Fibroblast of gingiva (primary cell): ENCODE data around the gene EEF1AKMT2.
"Not testable (repeated sequence)": the region's sequence is repeated elsewhere in the genome, so short reads cannot be mapped to it uniquely, and the experiment has no call there.

Experiments
- DNase-seq: peaks from one replicate; pipeline ENCODE4 v3.0.0-alpha.2; 2011; ENCODE audit warnings: low read depth

Gene EEF1AKMT2

DNA sequence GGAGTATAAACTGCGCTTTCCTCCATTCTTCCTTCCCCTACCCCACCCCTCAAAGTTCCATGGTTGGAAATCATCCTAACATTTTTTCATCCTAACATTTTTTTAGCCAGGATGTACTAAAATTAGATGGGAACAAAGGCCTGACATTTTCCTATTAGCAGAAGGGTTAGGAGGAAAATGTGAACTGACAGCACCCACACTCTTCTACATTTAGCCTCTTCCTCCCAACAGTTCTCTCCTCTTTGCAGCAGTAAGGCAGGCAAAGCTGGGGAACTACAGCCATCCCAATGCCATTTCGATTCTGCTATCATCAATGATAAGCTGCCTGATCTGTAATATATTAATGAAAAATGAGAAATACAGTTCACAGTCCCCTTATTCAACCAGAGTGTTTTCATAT is 36.1 kb downstream of the EEF1AKMT2 start:
- no peak for DNase-seq

- DNase-seq, result no peak
These were observed 37.5 kb downstream of the EEF1AKMT2 start for GRCh38 chr10:124754227-124754626.

DNA sequence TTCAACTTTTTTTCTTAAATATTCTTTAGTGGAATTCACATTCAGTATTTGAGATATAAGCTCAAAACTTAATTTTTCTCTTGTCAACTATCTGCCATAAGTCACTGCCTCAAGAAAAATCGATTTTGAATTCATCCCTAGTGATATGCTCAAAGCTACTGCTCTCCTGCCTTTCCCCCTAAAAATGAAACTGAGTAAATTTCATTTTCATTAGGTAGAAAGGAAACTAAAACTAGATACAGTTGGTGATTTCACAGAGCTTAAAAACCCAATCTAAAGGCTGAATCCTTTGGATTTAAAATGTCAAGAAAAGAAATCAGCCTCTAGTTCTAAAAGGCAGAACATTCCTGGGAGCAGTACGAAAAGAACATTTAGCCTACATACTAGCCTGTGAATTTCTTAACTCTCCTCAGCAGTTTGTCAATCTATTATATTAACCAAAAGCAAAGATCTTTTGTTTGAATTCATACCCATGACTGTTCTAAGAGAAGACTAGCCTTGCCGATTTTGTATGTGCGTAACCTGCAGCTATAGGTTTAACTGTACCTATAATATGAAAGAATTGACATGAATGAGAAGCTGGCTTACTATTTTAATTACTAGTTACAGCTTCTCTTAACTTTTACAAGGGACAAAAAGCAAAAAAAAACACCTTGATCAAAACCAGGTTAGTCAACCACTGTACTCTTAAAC is 42.6 kb downstream of the EEF1AKMT2 start:
- DNase-seq, result no peak

DNA sequence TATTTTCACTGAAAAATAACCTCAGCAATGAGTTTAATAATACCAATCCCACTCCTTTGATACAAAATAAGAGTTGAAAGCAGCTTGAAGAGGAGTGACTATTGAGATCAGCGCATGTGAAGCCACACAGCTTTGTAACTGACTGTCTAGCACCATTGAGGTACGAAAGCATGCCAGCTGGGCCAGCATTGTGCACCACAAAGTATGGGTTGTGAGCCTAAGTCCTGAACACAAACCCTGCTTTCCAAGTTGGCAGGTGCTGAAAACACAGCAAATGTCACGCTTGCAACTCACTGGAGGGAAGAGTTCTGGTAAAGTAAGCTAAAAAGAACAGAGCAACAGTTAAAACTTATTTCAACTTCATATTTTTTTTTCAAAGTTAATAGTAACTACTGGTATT is 43.5 kb downstream of the EEF1AKMT2 start:
- no peak for DNase-seq

DNA sequence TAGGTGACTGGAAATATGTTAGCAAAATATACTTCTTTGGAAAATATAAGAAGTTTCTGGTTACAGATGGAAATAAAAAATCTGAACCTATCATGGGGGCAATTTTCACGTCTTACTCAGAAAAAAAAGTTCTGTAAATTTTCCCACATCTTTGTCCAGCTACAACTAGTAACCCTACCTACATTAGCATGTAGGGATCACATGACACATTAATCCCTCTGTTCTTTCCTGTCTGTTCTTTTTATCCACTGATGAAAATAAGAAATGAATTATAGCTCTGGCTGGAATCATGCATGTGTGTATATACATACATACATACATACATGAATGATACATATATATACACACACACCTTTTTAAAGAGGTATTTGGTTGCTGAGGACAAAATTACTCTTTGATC is 43.9 kb downstream of the EEF1AKMT2 start:
- DNase-seq, result no peak

DNA sequence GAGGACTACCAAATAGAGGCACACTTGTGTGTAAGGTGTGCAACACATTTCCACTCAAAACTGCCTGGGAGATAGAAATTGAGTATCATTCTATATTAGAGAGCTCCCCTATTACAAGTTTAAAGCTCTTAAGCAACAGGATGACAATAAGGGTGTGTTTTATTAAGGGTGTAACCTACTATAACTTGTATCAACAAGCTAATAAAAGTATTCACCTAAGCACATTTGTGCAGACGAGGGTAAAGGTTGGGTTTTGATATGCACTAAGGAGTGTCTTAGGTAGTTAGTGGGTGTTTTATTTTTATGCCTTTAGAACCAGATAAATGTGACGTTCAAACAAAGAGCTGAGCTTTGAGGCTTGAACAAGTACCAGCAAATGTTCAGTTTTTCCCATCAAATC is 44.7 kb downstream of the EEF1AKMT2 start:
- DNase-seq, result no peak

DNA sequence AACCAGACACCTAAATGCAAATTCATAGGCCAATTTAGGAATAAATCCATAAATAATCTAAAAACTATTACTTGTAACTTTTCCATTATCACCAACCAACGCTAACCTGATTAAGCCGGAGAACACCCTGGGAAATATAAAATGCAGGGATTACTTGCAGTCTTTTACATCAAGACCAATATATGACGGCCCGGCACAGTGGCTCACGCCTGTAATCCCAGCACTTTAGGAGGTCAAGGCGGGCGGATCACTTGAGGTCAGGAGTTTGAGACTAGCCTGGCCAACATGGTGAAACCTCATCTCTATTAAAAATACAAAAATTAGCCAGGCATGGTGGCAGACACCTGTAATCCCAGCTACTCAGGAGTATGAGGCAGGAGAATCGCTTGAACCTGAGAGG is 45.2 kb downstream of the EEF1AKMT2 start:
- DNase-seq, result not testable (repeated sequence)

- DNase-seq, result peak; percentile 49
These were observed 46.0 kb downstream of the EEF1AKMT2 start for GRCh38 chr10:124745673-124746072.

GRCh38 chr10:124745252-124745651 is 46.4 kb downstream of the EEF1AKMT2 start:
- no peak for DNase-seq

- DNase-seq, result peak; percentile 82
These were observed 47.3 kb downstream of the EEF1AKMT2 start, which contains the start of gene FAM53B for GRCh38 chr10:124744102-124745050. Gene FAM53B (minus strand): TSS chr10:124744378. CDS start chr10:124706713, 37,665 bp downstream.

DNA sequence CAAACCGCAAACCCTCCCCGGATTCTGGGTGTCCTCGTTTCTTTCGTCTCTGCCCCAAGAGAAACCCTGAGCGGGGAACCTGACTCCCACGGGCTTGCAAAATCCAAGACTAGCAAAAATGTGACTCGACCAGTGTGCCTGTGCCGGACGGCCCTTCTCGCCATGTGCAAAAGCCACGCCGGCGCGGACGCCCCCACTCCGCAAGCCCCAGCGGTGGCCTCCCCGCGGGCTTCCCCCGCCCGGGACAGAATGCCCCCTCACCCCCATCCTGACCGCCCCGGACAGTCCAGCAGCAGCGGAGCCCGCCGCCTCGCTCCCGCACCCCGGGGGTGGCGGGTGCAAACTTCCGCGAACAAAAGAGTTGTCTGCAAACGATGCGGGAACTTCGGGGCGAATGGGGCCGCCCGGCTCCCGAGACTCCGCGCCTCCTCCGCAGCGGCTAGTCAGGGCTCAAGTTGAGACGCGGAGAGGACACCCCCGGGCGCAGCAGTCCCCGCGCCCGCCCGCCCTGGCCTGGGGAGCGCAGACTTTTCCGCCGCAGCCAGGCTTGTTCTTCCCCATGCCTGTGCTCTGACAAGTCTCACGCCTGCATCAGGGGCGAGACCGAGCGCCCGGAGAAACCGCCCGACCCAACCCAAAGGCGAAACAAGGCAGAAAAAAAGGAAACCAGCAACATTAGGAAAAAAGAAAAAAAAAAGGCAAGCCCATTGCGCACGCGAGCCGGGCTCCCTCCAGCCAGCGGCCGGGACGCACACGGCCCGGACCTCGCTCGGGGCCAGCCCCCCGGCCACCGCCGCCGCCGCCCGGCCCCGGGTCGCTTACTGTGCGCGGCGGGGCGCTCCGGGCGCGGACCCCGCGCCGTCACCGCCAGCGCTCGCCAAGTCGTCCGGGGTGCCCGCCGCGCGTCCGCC is 48.2 kb downstream of the EEF1AKMT2 start:
- DNase-seq, result peak; percentile 24

DNA sequence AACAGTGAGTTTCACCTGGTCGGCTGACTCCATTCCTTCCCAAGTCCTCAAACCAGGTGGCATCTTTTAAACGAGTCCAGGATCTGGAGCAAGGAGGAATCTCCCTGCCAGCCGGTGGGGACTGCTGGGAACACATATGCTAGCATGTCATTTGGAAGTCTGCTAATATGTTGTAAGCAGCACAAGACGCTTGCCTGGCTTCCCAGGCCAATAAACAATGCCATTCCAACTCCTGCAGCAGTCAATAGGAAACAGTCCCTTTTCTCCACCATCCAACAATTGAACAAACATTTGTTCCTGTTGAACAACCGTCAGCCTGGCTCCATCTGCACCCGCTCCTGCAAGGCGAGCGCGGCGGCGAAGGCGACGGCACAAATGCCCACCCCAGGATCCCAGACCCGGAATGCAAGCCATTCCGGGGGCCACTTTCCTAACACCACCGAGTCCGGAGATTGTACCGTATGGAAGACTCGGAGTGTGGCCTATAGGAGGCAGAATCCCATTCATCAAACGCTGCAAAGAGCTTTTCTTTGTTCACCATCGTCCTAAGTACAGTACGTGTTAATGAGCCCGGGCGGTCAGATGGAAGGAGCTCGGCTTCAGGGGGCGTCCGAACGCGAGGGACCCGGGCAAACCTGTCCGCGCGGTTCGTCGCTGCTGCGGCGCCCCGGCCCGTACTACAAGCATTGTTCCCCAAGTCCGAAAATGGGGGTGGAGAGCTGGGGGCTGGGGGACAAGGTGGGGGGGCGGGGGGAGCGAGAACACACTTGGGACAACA is 49.1 kb downstream of the EEF1AKMT2 start:
- peak; percentile 56 for DNase-seq

DNA sequence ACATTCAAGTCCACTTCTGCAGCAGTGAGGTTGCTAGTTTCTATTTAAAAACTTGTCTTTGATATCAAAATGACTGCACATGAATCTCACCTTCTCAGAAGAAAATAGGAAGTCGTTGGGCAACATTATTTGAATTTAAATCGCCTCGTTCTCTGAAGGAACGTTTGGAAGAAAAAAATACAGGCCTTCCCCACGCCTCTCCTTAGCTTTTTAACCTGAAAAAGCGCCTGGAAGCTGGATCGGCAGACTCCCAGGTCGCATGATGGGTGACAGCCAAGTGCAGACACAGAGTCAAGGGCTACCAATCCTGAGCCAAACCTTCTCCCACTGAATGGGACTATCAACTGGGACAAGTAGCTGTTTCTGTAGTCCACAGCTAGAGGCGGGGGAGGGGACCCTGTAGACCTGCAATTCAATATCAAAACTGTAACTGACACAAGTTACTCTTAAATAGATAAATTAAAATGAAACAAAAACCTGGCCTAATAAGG is 49.7 kb downstream of the EEF1AKMT2 start:
- DNase-seq, result no peak

GRCh38 chr10:124741281-124741921 is 50.3 kb downstream of the EEF1AKMT2 start:
- DNase-seq, result peak; percentile 61

DNA sequence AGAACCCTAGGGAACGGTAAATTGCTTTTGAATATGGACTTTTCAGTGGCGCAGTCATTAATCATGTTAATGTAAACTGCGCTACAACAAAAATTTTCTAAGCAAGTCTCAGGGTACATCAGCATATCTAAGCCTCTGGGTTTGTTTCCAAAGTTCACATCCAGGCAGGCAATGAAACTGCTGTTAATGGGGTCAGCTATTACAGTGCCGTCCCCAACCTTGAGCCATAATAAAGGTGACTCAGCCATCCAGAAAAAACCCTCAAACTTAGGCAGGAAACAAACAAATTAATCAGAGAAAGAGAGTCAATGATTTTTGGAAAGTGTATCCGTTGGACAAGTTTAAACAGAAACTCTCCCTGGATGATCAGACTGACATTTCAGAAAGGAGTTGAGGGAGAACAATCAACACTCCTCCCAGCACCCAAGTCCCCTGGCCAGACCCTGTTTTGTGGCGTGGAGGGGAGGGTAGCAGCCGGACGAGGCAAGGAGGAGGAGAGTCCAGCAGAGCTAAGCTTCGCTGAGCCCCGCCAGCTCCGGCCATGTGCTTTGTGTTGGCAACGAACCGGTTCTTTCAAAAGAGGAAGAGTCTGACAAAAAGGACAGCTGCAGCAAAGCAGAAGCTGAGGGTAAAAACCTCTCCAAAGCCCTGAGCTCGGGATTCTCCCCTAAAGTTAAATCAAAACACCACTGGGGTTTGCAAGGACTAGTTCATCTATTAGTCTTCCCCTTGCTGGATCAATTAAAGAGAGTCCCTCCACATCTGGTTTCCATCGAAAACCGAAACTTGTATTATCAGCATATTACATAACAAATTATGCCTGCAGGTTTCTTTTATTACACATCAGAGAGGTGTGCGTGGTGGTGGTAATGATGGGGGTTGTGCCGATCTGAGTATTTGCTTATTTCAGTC is 51.1 kb downstream of the EEF1AKMT2 start:
- DNase-seq, result peak; percentile 38

DNA sequence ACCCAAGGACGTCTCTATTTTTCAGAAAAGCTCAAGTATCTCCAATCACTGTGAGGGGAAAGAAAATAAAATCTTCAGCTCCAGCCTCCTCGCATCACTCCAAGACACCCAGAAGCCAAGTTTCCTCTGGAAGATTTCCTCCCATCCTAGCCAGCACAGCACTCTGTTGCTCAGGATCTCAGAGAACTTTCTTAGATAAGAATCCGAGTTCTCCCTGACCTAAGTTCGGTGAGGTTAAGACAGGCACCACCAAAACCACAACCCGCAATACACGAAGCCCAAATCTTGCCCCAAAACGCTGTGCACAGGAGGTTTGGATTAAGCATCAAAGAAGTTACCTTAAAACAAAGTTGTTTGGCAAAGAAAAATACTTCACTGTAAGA is 51.7 kb downstream of the EEF1AKMT2 start:
- no peak for DNase-seq

DNA sequence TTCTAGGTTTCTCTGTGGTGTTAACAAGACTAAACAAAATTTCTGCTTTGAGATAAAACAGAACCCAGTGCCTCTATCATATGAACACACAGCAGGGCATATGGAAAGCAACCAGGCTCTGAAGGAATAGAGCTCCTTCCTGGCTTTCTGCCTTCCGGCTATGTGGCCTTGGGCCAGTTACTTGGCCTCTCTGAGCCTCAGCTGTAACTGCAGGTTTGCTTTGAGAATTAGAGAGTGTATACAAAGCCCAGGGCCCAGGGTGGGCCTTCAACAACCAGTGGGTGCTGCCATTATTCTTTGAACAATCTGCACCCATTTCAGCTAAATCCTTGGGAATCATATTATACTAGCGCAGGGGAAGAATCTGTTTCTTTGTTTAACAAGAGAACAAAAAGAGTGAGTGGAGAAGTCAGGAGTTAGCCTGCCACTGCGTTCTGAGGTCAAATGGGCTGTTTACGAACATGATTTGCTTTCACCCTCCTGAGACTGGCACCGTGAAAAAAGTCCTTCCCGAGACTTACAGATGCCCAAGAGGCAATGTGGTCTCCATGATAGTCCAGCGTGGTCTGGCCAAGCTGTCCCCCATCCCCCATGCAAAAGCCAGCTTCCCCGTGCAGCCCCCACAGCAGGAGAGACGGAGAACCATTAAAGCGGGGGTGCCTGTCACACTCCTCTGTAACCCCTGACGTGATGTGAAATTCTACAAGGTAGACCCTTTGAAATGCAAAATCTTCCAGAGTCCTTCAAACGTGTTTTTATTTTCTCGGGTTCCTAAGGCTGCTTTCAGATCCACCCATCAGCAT is 52.4 kb downstream of the EEF1AKMT2 start:
- no peak for DNase-seq

- DNase-seq, result no peak
These were observed 53.2 kb downstream of the EEF1AKMT2 start for GRCh38 chr10:124738441-124738840.

DNA sequence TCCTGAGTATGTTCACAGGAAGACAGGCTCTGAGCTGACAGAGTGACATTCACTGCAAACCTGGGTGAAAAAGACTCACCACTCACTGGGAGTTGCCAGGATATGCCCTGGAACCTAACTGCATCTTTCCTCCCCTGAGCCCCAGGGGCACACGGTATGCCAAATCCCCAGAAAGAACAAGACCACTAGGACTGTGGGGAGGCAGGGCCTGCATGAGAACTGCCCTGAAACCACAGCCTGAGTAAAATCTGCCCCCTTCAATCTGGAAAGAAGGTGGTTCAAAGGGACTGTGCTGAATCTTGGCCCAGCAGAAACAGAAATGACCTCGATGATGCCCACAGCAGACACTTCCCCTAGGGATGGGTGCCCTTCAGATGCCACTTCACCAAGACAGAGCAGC is 54.0 kb downstream of the EEF1AKMT2 start:
- DNase-seq, result no peak
